GM23338 (cell line): ENCODE results near the gene HEY2. TPM values are rescaled to one million over a fixed set of nuclear protein-coding genes. Genes with fewer than 3 reads are reported as not detected.
"Not testable (repeated sequence)": the region's sequence is repeated elsewhere in the genome, so short reads cannot be mapped to it uniquely, and the experiment has no call there.

Experiments used
- ATAC-seq: fragments of 200-7000 bp; cut with Tn5 transposase; 3 replicates; pipeline ENCODE4 v1.9.1; 2020
- DNase-seq: peaks from one replicate; pipeline ENCODE4 v3.0.0-alpha.2; 2015; ENCODE audit warnings: low spot score
- H2AFZ ChIP-seq: fragments of 200-600 bp; sonication (generic); 2 replicates; pipeline ENCODE4 v1.8.0; 2016; ENCODE audit warnings: antibody characterized with exemption, mild to moderate bottlenecking, moderate library complexity
- H3F3A ChIP-seq: fragments of 200-600 bp; sonication (generic); replicated peaks from 2 replicates; pipeline ENCODE4 v1.8.0; 2017; ENCODE audit warnings: antibody characterized with exemption, mixed run types, low read depth
- H3K27ac ChIP-seq: fragments of 200-600 bp; sonication (generic); 2 replicates; pipeline ENCODE4 v1.6.1; 2016; ENCODE audit warnings: low read depth
- H3K27me3 ChIP-seq: fragments of 200-600 bp; sonication (generic); 2 replicates; pipeline ENCODE4 v1.8.0; 2016; ENCODE audit warnings: mild to moderate bottlenecking, mixed run types, moderate library complexity; ENCODE audit not compliant: insufficient read depth
- H3K36me3 ChIP-seq: fragments of 200-600 bp; sonication (generic); 2 replicates; pipeline ENCODE4 v1.8.0; 2016; ENCODE audit warnings: mild to moderate bottlenecking; ENCODE audit not compliant: insufficient read depth
- H3K4me1 ChIP-seq: fragments of 200-600 bp; sonication (generic); 2 replicates; pipeline ENCODE4 v1.8.0; 2016; ENCODE audit warnings: mild to moderate bottlenecking, moderate library complexity; ENCODE audit not compliant: insufficient read depth
- H3K4me2 ChIP-seq: fragments of 200-600 bp; sonication (generic); 2 replicates; pipeline ENCODE4 v1.7.1; 2017; ENCODE audit warnings: mixed run types
- H3K4me3 ChIP-seq: fragments of 200-600 bp; sonication (generic); 2 replicates; pipeline ENCODE4 v1.6.1; 2016; ENCODE audit warnings: mixed run types
- H3K79me2 ChIP-seq: fragments of 200-600 bp; sonication (generic); replicated peaks from 2 replicates; pipeline ENCODE4 v1.8.0; 2017; ENCODE audit warnings: mild to moderate bottlenecking; ENCODE audit not compliant: insufficient read depth
- H3K9me2 ChIP-seq: fragments of 200-600 bp; sonication (generic); 2 replicates; pipeline ENCODE4 v1.8.0; 2017; ENCODE audit not compliant: insufficient read depth
- H4K20me1 ChIP-seq: fragments of 200-600 bp; sonication (generic); replicated peaks from 2 replicates; pipeline ENCODE4 v1.8.0; 2017; ENCODE audit warnings: mild to moderate bottlenecking; ENCODE audit not compliant: insufficient read depth
- H3K27ac Mint-ChIP-seq: 2 replicates; pipeline ENCODE4 v1.8.0; 2020; ENCODE audit warnings: inconsistent platforms, mild to moderate bottlenecking, moderate library complexity, mixed read lengths
- H3K27me3 Mint-ChIP-seq: 3 replicates; pipeline ENCODE4 v1.8.0; 2022; ENCODE audit warnings: low read depth, mild to moderate bottlenecking, moderate library complexity, mixed read lengths, inconsistent platforms; ENCODE audit not compliant: insufficient read depth, poor library complexity
- H3K36me3 Mint-ChIP-seq: 3 replicates; pipeline ENCODE4 v1.8.0; 2021; ENCODE audit warnings: low read depth, mild to moderate bottlenecking, inconsistent platforms, moderate library complexity, mixed read lengths
- H3K4me1 Mint-ChIP-seq: 3 replicates; pipeline ENCODE4 v1.8.0; 2020; ENCODE audit warnings: mild to moderate bottlenecking, inconsistent platforms, mixed read lengths
- H3K4me3 Mint-ChIP-seq: 3 replicates; pipeline ENCODE4 v1.8.0; 2021; ENCODE audit warnings: moderate library complexity, mild to moderate bottlenecking, inconsistent platforms, mixed read lengths
- H3K9me3 Mint-ChIP-seq: 3 replicates; pipeline ENCODE4 v1.8.0; 2020; ENCODE audit warnings: moderate library complexity, mild to moderate bottlenecking, inconsistent platforms, mixed read lengths
- CREB1 ChIP-seq: fragments of 250-450 bp; sonication (Bioruptor Pico); IDR thresholded peaks from 2 replicates; pipeline ENCODE4 v1.5.0; 2020; ENCODE audit warnings: low read depth, mild to moderate bottlenecking, moderate library complexity
- EZH2phosphoT487 ChIP-seq: fragments of 200-600 bp; sonication (generic); IDR thresholded peaks from one replicate; pipeline ENCODE4 v1.8.1; 2018; ENCODE audit warnings: antibody characterized with exemption; ENCODE audit not compliant: unreplicated experiment
- JUNB ChIP-seq: IDR thresholded peaks from one replicate; pipeline ENCODE4 v1.6.1; 2016; ENCODE audit warnings: antibody characterized with exemption; ENCODE audit not compliant: unreplicated experiment
- NANOG ChIP-seq: IDR thresholded peaks from 2 replicates; pipeline ENCODE4 v1.6.1; 2016; ENCODE audit warnings: antibody characterized with exemption, borderline replicate concordance
- STAT1 ChIP-seq: IDR thresholded peaks from one replicate; pipeline ENCODE4 v1.6.1; 2016; ENCODE audit warnings: antibody characterized with exemption; ENCODE audit not compliant: unreplicated experiment
- ZNF331 ChIP-seq: fragments of 250-450 bp; sonication (Bioruptor Pico); IDR thresholded peaks from 2 replicates; pipeline ENCODE4 v1.5.0; 2020; ENCODE audit warnings: low read depth, mild to moderate bottlenecking, moderate library complexity
- polyA plus RNA-seq: library from polyadenylated mRNA; unstranded; fragments of >200 nt; fragmentation: Nextera tagmentation; extraction: Ambion mirVana; gene quantifications from 2 replicates; pipeline ENCODE4 v1.2.1, GENCODE V29; 2016
- total RNA-seq: library from RNA; depleted of rRNA; stranded (reverse); fragments of >200 nt; shearing (Covaris generic); gene quantifications from 2 replicates; pipeline ENCODE4 v1.2.3, GENCODE V29; 2014
- TF ChIP-seq, protein P1 (sequence below): IDR thresholded peaks from one replicate; pipeline ENCODE4 v1.6.1; 2018; ENCODE audit warnings: antibody characterized with exemption; ENCODE audit not compliant: unreplicated experiment

HEY2 gene
- total and polyA plus RNA-seq, 2 experiments from 2014 or later: 4.3 to 8.5 TPM

DNA sequence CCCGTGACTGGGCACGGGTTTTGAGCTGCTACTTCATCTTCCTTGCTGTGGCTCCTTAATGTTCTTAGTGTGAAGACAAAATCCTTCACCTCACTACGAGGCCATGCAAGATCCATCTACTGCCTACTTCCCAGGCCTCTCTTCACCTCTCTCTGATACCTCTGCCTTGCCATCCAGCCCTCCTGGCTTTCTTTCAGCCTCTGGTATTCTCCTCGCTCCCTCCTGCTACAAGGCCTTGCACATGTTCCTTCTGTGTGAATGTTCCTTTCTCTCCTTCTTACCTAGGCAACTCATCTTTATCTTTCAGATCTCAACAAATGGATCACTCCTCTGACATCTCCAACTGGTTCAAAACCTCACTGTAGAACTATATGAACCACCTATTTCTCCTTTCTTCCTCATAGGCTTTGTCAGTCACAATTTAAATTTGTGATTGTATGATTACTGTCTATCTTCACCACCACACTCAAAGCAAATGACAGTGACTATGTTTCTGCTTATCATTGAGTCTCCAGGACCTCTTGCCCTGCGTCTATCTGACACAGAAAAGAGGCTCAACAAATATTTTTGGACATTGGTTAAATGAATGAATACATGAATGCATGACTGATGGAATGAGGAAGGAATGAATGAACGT lies 19.8 kb downstream of the HEY2 start (continued):
- TF ChIP-seq, protein P1, sequence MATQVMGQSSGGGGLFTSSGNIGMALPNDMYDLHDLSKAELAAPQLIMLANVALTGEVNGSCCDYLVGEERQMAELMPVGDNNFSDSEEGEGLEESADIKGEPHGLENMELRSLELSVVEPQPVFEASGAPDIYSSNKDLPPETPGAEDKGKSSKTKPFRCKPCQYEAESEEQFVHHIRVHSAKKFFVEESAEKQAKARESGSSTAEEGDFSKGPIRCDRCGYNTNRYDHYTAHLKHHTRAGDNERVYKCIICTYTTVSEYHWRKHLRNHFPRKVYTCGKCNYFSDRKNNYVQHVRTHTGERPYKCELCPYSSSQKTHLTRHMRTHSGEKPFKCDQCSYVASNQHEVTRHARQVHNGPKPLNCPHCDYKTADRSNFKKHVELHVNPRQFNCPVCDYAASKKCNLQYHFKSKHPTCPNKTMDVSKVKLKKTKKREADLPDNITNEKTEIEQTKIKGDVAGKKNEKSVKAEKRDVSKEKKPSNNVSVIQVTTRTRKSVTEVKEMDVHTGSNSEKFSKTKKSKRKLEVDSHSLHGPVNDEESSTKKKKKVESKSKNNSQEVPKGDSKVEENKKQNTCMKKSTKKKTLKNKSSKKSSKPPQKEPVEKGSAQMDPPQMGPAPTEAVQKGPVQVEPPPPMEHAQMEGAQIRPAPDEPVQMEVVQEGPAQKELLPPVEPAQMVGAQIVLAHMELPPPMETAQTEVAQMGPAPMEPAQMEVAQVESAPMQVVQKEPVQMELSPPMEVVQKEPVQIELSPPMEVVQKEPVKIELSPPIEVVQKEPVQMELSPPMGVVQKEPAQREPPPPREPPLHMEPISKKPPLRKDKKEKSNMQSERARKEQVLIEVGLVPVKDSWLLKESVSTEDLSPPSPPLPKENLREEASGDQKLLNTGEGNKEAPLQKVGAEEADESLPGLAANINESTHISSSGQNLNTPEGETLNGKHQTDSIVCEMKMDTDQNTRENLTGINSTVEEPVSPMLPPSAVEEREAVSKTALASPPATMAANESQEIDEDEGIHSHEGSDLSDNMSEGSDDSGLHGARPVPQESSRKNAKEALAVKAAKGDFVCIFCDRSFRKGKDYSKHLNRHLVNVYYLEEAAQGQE: no peak
- no peak for TF ChIP-seq STAT1
- TF ChIP-seq CREB1 (CRISPR knock-in tag): no peak

DNA sequence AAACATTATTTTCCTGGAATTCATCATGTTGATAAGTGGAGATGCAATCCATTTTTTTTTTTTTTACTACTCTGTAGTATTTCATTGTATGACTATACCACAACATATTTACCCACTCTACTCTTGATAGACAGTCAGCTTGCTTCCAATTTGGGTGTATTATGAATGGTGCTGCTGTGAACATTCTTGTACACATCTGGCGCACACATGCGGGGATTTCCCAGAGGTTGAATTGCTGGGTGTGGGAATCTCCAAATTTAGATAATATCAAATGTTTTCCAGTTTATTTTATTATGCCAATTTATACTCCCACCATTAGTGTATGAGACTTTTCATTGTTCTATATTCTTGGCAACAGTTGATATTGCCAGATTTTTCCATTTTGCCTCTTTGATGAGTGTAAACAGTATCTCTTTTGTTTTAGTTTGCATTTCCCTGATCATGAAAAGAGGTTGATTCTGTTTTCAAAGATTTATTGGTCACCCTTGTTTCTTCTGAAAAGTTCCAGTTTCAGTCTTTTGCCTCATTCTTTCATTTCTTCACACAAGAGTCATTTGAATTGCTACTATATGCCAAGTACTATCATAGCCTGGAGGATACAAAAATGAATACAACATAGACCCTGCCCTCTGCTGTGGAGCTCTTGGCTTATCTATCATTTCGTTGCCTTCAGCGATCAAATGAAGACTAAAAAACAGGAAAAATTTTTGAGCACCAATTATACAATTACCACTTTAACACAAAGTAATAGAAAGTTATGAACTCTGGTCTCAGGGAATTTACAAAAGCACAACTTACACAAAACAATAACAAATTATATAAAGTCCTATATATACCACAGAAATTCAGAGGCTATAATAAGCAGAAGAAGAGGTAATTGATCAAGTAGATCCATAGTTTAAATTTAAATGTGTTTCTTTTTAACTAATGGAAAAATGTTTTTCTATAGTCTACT lies 24.2 kb downstream of the HEY2 start:
- Mint-ChIP-seq H3K27ac (no peak overlapping the region), H3K4me1 (peaks cover 16% of the 10 kb centered on the region), H3K9me3 (peaks cover 8% of the 10 kb centered on the region), H3K4me3 (no peak overlapping the region), H3K36me3 (peaks cover 5% of the 10 kb centered on the region), H3K27me3 (peaks cover 2% of the 10 kb centered on the region)
- H3K27me3 ChIP-seq: no peaks in the 10 kb centered on the region
- DNase-seq (no peak), ATAC-seq (no peak)
- no peak for TF ChIP-seq NANOG
- TF ChIP-seq JUNB: no peak
- TF ChIP-seq ZNF331: no peak
- TF ChIP-seq STAT1: no peak
- TF ChIP-seq EZH2phosphoT487: no peak
- H3F3A ChIP-seq: no peaks in the 10 kb centered on the region
- no peaks in the 10 kb centered on the region for H4K20me1 ChIP-seq
- H3K4me3 ChIP-seq: no peak overlapping the region
- no peaks in the 10 kb centered on the region for H3K9me2 ChIP-seq
- H2AFZ ChIP-seq: no peak overlapping the region
- H3K4me2 ChIP-seq: no peak overlapping the region
- peaks cover 13% of the 10 kb centered on the region for H3K4me1 ChIP-seq
- no peaks in the 10 kb centered on the region for H3K79me2 ChIP-seq
- H3K36me3 ChIP-seq: no peaks in the 10 kb centered on the region
- no peak overlapping the region for H3K27ac ChIP-seq

DNA sequence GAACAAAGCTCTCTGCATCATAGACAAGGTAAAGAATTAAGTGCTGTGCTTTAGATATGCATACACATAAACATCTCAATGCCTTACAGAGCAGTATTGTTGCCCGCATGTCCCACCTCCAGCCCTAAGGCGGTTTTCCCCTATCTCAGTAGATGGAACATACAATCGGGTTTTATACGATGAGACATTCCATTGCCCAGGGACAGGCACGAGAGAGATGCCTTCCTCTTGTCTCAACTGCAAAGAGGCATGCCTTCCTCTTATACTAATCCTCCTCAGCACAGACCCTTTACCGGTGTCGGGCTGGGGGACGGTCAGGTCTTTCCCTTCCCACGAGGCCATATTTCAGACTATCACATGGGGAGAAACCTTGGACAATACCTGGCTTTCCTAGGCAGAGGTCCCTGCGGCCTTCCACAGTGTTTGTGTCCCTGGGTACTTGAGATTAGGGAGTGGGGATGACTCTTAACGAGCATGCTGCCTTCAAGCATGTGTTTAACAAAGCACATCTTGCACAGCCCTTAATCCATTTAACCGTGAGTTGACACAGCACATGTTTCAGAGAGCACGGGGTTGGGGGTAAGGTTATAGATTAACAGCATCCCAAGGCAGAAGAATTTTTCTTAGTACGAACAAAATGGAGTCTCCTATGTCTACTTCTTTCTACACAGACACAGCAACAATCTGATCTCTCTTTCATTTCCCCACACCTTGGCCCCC lies 26.8 kb downstream of the HEY2 start:
- not testable (repeated sequence) for H3K79me2 ChIP-seq, DNase-seq, H3K36me3 ChIP-seq, H3K27ac Mint-ChIP-seq, H3K27me3 ChIP-seq, H3K27me3 Mint-ChIP-seq, H3K27ac ChIP-seq, H3K4me3 Mint-ChIP-seq, H4K20me1 ChIP-seq, H3K9me2 ChIP-seq, H3F3A ChIP-seq, H3K4me2 ChIP-seq, ATAC-seq, H3K4me3 ChIP-seq, H3K36me3 Mint-ChIP-seq, H3K9me3 Mint-ChIP-seq
- Histone ChIP-seq H2AFZ (peak overlapping the region; percentile 57), H3K4me1 (peaks cover 13% of the 10 kb centered on the region)
- H3K4me1 Mint-ChIP-seq: peaks cover 12% of the 10 kb centered on the region
